Heart left ventricle (tissue), 13 donors: ENCODE measurements around the gene TTLL5.

Experiments
- POLR2A ChIP-seq, 2 donors: fragments of 450-650 bp; IDR thresholded peaks; one replicate each; pipeline ENCODE4 v1.6.1; 2017; ENCODE audit warnings: antibody characterized with exemption in 2 of 2, mild to moderate bottlenecking in 2 of 2, moderate library complexity in 2 of 2
- TF ChIP-seq, protein P1 (sequence below), 12 donors: fragments of 200-600 bp; sonication (generic) in 4 of 12; IDR thresholded peaks; one replicate each; pipeline versions ENCODE4 v1.5.0 to v1.8.0; 2018 to 2022; ENCODE audit warnings: antibody characterized with exemption in 12 of 12, mild to moderate bottlenecking in 5 of 12
- donor health status: ischemic (EF 13 %, LVEDD 7.1; RV severe dilation, severe dysfunction).
- donor health status: DM: no; HTN: yes; CAD: no.
- donor health status: DM: no; HTN: no; CAD: no.
- donor health status: ischemic (EF 25% LVEDD 6.9; RV normal size, moderate dysfunction).
- donor health status: ischemic (EF 25% LVEDD 5.7; RV mildly dilated, moderate dysfunction).
- donor health status: ischemic (EF 35%, LVEDD 5.7; RV mildly dilated, moderate dysfunction).
- donor health status: nonischemic (EF 11% LVEDD 7.7; RV severe dilation, severe dysfunction).
- donor health status: DM: yes; HTN: yes; CAD: no.
- donor health status: PGD.
- donor health status: ischemic (EF 29% LVEDD 5.4; RV normal size, mild dysfunction).
- donor health status: nonischemic (EF 23%, LVEDD 6.1; RV moderate dilation, normal function).

DNA sequence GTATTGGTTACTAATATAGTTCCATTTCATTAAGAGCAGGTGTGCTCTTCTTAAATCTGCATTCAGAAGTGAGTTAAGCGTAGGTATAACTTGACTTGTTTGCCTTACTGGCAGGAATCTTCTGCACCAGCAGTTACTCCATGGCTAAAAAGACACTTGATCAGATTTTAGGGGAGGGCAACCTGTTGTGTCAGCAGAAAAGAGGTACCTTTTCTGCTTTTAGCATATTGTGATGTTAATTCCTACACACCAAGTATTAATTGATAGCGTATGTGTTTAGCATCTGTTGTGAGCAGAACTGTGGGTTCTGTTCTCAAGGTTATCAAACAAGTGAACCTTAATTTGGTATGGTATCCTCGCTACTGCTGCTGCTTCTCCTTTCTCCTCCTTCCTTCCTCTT is 38.3 kb downstream of the TTLL5 start:
- TF ChIP-seq, protein P1, sequence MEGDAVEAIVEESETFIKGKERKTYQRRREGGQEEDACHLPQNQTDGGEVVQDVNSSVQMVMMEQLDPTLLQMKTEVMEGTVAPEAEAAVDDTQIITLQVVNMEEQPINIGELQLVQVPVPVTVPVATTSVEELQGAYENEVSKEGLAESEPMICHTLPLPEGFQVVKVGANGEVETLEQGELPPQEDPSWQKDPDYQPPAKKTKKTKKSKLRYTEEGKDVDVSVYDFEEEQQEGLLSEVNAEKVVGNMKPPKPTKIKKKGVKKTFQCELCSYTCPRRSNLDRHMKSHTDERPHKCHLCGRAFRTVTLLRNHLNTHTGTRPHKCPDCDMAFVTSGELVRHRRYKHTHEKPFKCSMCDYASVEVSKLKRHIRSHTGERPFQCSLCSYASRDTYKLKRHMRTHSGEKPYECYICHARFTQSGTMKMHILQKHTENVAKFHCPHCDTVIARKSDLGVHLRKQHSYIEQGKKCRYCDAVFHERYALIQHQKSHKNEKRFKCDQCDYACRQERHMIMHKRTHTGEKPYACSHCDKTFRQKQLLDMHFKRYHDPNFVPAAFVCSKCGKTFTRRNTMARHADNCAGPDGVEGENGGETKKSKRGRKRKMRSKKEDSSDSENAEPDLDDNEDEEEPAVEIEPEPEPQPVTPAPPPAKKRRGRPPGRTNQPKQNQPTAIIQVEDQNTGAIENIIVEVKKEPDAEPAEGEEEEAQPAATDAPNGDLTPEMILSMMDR (IDR thresholded peaks at IDR 0.05), result no peak
- no peak for TF ChIP-seq POLR2A (IDR thresholded peaks at IDR 0.05)
